Measurements from ENCODE around the gene BLTP3A.

DNA sequence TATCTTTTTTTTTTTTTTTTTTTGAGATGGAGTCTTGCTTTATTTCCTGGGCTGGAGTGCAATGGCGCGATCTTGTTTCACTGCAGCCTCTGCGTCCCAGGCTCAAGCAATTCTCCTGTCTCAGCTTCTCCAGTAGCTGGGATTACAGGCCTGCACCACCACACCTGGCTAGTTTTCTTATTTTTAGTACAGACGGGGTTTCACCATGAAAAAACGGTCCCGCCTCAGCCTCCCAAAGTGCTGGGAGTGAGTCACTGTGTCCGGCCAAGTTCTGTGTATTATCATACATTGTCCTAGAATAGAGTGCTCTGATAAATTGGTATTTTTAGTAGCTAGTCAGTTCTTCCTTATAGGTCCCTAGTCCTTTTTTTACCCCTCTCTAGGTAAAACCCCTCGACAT, 31.8 kb upstream of the BLTP3A start:
- TF ChIP-seq FOXA1 (IDR thresholded peaks at IDR 0.05): no peak
- TF ChIP-seq, protein P1, sequence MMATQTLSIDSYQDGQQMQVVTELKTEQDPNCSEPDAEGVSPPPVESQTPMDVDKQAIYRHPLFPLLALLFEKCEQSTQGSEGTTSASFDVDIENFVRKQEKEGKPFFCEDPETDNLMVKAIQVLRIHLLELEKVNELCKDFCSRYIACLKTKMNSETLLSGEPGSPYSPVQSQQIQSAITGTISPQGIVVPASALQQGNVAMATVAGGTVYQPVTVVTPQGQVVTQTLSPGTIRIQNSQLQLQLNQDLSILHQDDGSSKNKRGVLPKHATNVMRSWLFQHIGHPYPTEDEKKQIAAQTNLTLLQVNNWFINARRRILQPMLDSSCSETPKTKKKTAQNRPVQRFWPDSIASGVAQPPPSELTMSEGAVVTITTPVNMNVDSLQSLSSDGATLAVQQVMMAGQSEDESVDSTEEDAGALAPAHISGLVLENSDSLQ (IDR thresholded peaks at IDR 0.05): no peak
- TF ChIP-seq TARDBP (IDR thresholded peaks at IDR 0.05): no peak
- TF ChIP-seq ELF4 (IDR thresholded peaks at IDR 0.05): no peak
- no peak for TF ChIP-seq SP1 (IDR thresholded peaks at IDR 0.05)
- TF ChIP-seq CTBP1 (IDR thresholded peaks at IDR 0.05; ENCODE audit: borderline replicate concordance): no peak
- no peak for TF ChIP-seq FOXK2 (IDR thresholded peaks at IDR 0.05)
- no peak for TF ChIP-seq FOXM1 (IDR thresholded peaks at IDR 0.05; ENCODE audit: borderline replicate concordance)
- TF ChIP-seq BHLHE40 (IDR thresholded peaks at IDR 0.05; ENCODE audit: borderline replicate concordance): no peak
- TF ChIP-seq NFRKB (IDR thresholded peaks at IDR 0.05): no peak
- no peak for TF ChIP-seq ARNT (IDR thresholded peaks at IDR 0.05)
